Activated CD4-positive, alpha-beta T cell treated with anti-CD3 and anti-CD28 coated beads, Interleukin-2, amount 10 ng/mL, durations not matched to agents 7 days and 5 days (primary cell): ENCODE measurements around the gene SEC14L1. TPM values are rescaled to one million over a fixed set of nuclear protein-coding genes. Genes with fewer than 3 reads are reported as not detected.
A peak's percentile ranks its signal among the peaks of the same experiment; 100 is the strongest.

ENCODE experiments used
- CTCF ChIA-PET: fragments of 350-600 bp; sonication (Branson Sonifier 250); formaldehyde crosslinking; loops from one replicate; lab custom pipeline; 2021; ENCODE audit warnings: antibody characterized with exemption; lab: Charles Lee
- POLR2A ChIA-PET: fragments of 350-600 bp; sonication (Branson Sonifier 250); formaldehyde crosslinking; loops from one replicate; lab custom pipeline; 2021; ENCODE audit warnings: antibody characterized with exemption; lab: Charles Lee
- DNase-seq: peaks from one replicate; pipeline ENCODE4 v3.0.0-alpha.2; 2020
- H3K27ac Mint-ChIP-seq: one replicate; pipeline ENCODE4 v1.8.0; 2021; ENCODE audit warnings: mild to moderate bottlenecking, moderate library complexity, mixed read lengths
- H3K27me3 Mint-ChIP-seq: one replicate; pipeline ENCODE4 v1.8.0; 2021; ENCODE audit warnings: mixed read lengths
- H3K36me3 Mint-ChIP-seq: one replicate; pipeline ENCODE4 v1.8.0; 2021; ENCODE audit warnings: low read depth, mixed read lengths
- H3K4me1 Mint-ChIP-seq: one replicate; pipeline ENCODE4 v1.8.0; 2021; ENCODE audit warnings: mixed read lengths
- H3K4me3 Mint-ChIP-seq: one replicate; pipeline ENCODE4 v1.8.0; 2021; ENCODE audit warnings: mild to moderate bottlenecking, moderate library complexity, mixed read lengths
- H3K9me3 Mint-ChIP-seq: one replicate; pipeline ENCODE4 v1.8.0; 2021; ENCODE audit warnings: mixed read lengths
- total RNA-seq, 2 experiments: library from RNA; stranded (reverse); gene quantifications; one replicate each; pipeline ENCODE4 v1.2.3, GENCODE V29; 2021

The SEC14L1 gene
- total RNA-seq, 2 experiments from 2014 or later = 56.6 to 57.4 TPM

GRCh38 chr17:77233127-77233526 is 92.4 kb downstream of the SEC14L1 start:
- Mint-ChIP-seq H3K36me3 (peaks cover 4% of the 10 kb centered on the region), H3K27ac (peak overlapping the region; percentile 42), H3K27me3 (no peaks in the 10 kb centered on the region), H3K9me3 (peaks cover 3% of the 10 kb centered on the region), H3K4me3 (peak overlapping the region; percentile 2), H3K4me1 (peaks cover 21% of the 10 kb centered on the region)
- no peak for DNase-seq
- CTCF ChIA-PET = interaction anchor here (1.3 kb wide), 1 partner anchor 25 kb away, joined by 3 read pairs; no protein-coding TSS in a partner anchor
- POLR2A ChIA-PET = no interaction called here

GRCh38 chr17:77233635-77234334 is 93.0 kb downstream of the SEC14L1 start:
- Mint-ChIP-seq H3K4me1 (peaks cover 21% of the 10 kb centered on the region), H3K36me3 (peaks cover 4% of the 10 kb centered on the region), H3K27ac (peak overlapping the region; percentile 1), H3K4me3 (peak overlapping the region; percentile 2), H3K9me3 (peaks cover 3% of the 10 kb centered on the region), H3K27me3 (no peaks in the 10 kb centered on the region)
- CTCF ChIA-PET = interaction anchor here (1.3 kb wide), 1 partner anchor 26 kb away, joined by 3 read pairs; no protein-coding TSS in a partner anchor
- POLR2A ChIA-PET = no interaction called here
- DNase-seq = no peak

GRCh38 chr17:77234695-77235094 is 93.9 kb downstream of the SEC14L1 start:
- Mint-ChIP-seq H3K27me3 (no peaks in the 10 kb centered on the region), H3K9me3 (peaks cover 3% of the 10 kb centered on the region), H3K4me3 (no peak overlapping the region), H3K4me1 (peaks cover 21% of the 10 kb centered on the region), H3K36me3 (peaks cover 4% of the 10 kb centered on the region), H3K27ac (peak overlapping the region; percentile 89)
- ChIA-PET CTCF (interaction anchor here (1.0 to 1.6 kb wide), 2 partner anchors 9 to 148 kb away, joined by 3 to 5 read pairs; no protein-coding TSS in a partner anchor), POLR2A (no interaction called here)
- no peak for DNase-seq

- H3K27ac Mint-ChIP-seq = peak overlapping the region; percentile 89
- H3K27me3 Mint-ChIP-seq = no peaks in the 10 kb centered on the region
- peaks cover 4% of the 10 kb centered on the region for H3K36me3 Mint-ChIP-seq
- peaks cover 3% of the 10 kb centered on the region for H3K9me3 Mint-ChIP-seq
- POLR2A ChIA-PET = interaction anchor here (0.6 kb wide), 1 partner anchor 12 kb away, joined by 6 read pairs; no protein-coding TSS in a partner anchor
- CTCF ChIA-PET = interaction anchor here (1.0 to 1.6 kb wide), 3 partner anchors 8 to 149 kb away, joined by 3 to 5 read pairs (median 5); no protein-coding TSS in a partner anchor
- peak; percentile 42 for DNase-seq
- H3K4me3 Mint-ChIP-seq = peak overlapping the region; percentile 66
- H3K4me1 Mint-ChIP-seq = peaks cover 21% of the 10 kb centered on the region
Observed at GRCh38 chr17:77235370-77235941, 94.7 kb downstream of the SEC14L1 start.

- Mint-ChIP-seq H3K4me1 (peaks cover 21% of the 10 kb centered on the region), H3K27ac (no peak overlapping the region), H3K36me3 (peaks cover 4% of the 10 kb centered on the region), H3K9me3 (peaks cover 3% of the 10 kb centered on the region), H3K4me3 (no peak overlapping the region), H3K27me3 (no peaks in the 10 kb centered on the region)
- ChIA-PET CTCF (interaction anchor here (1.2 to 1.8 kb wide), 3 partner anchors 9 to 149 kb away, joined by 3 to 7 read pairs (median 3); no protein-coding TSS in a partner anchor), POLR2A (no interaction called here)
- no peak for DNase-seq
Observed at GRCh38 chr17:77237232-77238008, 96.7 kb downstream of the SEC14L1 start.

- Mint-ChIP-seq H3K27me3 (peaks cover 2% of the 10 kb centered on the region), H3K9me3 (no peaks in the 10 kb centered on the region), H3K36me3 (no peaks in the 10 kb centered on the region), H3K4me3 (no peak overlapping the region), H3K4me1 (peaks cover 14% of the 10 kb centered on the region), H3K27ac (no peak overlapping the region)
- DNase-seq = no peak
- CTCF ChIA-PET = interaction anchor here (1.0 kb wide), 1 partner anchor 154 kb away, joined by 3 read pairs; no protein-coding TSS in a partner anchor
- POLR2A ChIA-PET = no interaction called here
Observed at GRCh38 chr17:77240976-77241375, 100.2 kb downstream of the SEC14L1 start.

GRCh38 chr17:77242118-77242851 is 101.5 kb downstream of the SEC14L1 start:
- H3K36me3 Mint-ChIP-seq = no peaks in the 10 kb centered on the region
- H3K27ac Mint-ChIP-seq = no peak overlapping the region

GRCh38 chr17:77245162-77245926 is 104.6 kb downstream of the SEC14L1 start:
- Mint-ChIP-seq H3K9me3 (no peaks in the 10 kb centered on the region), H3K27ac (no peak overlapping the region), H3K4me3 (no peak overlapping the region), H3K4me1 (peaks cover 20% of the 10 kb centered on the region), H3K36me3 (no peaks in the 10 kb centered on the region), H3K27me3 (peaks cover 23% of the 10 kb centered on the region)
- POLR2A ChIA-PET = no interaction called here
- DNase-seq = no peak
- CTCF ChIA-PET = no interaction called here

More at GRCh38 chr17:77242118-77242851, 101.5 kb downstream of the SEC14L1 start:
- Mint-ChIP-seq H3K9me3 (no peaks in the 10 kb centered on the region), H3K4me3 (no peak overlapping the region), H3K4me1 (peaks cover 16% of the 10 kb centered on the region), H3K27me3 (peaks cover 4% of the 10 kb centered on the region)
- ChIA-PET CTCF (interaction anchor here (0.7 to 1.1 kb wide), 4 partner anchors 15 to 251 kb away, joined by 3 read pairs; no protein-coding TSS in a partner anchor), POLR2A (no interaction called here)
- no peak for DNase-seq

GRCh38 chr17:77246110-77247047 is 105.6 kb downstream of the SEC14L1 start:
- no peaks in the 10 kb centered on the region for H3K9me3 Mint-ChIP-seq
- ChIA-PET POLR2A (no interaction called here), CTCF (no interaction called here)
- H3K4me1 Mint-ChIP-seq = peaks cover 20% of the 10 kb centered on the region
- H3K27ac Mint-ChIP-seq = no peak overlapping the region
- H3K4me3 Mint-ChIP-seq = peak overlapping the region; percentile 52
- no peaks in the 10 kb centered on the region for H3K36me3 Mint-ChIP-seq
- H3K27me3 Mint-ChIP-seq = peaks cover 24% of the 10 kb centered on the region
- no peak for DNase-seq

- peak; percentile 87 for DNase-seq
- Mint-ChIP-seq H3K36me3 (no peaks in the 10 kb centered on the region), H3K27me3 (peaks cover 27% of the 10 kb centered on the region), H3K9me3 (no peaks in the 10 kb centered on the region), H3K4me1 (peaks cover 20% of the 10 kb centered on the region), H3K4me3 (peak overlapping the region; percentile 53), H3K27ac (peak overlapping the region; percentile 64)
- ChIA-PET CTCF (interaction anchor here (0.8 to 4.2 kb wide), 3 partner anchors 13 to 163 kb away, joined by 4 to 12 read pairs (median 4); no protein-coding TSS in a partner anchor), POLR2A (no interaction called here)
Observed at GRCh38 chr17:77247048-77247541, 106.3 kb downstream of the SEC14L1 start.
